Hepatocyte (in vitro differentiated cells): ENCODE data around the gene HPF1.
"Not testable (repeated sequence)": the region's sequence is repeated elsewhere in the genome, so short reads cannot be mapped to it uniquely, and the experiment has no call there.

Source experiments
- CTCF ChIP-seq: fragments of 200-600 bp; sonication (generic); IDR thresholded peaks from 2 replicates; pipeline ENCODE4 v1.5.1; 2016; ENCODE audit warnings: antibody characterized with exemption, mild to moderate bottlenecking; ENCODE audit not compliant: poor library complexity
- EZH2 ChIP-seq: fragments of 200-600 bp; sonication (generic); IDR thresholded peaks from 2 replicates; pipeline ENCODE4 v1.6.1; 2016; ENCODE audit warnings: antibody characterized with exemption, mild to moderate bottlenecking, borderline replicate concordance
- EZH2phosphoT487 ChIP-seq: fragments of 200-600 bp; sonication (generic); IDR thresholded peaks from one replicate; pipeline ENCODE4 v1.6.1; 2018; ENCODE audit warnings: antibody characterized with exemption, mild to moderate bottlenecking, low read depth, moderate library complexity; ENCODE audit not compliant: unreplicated experiment, severe bottlenecking

- not testable (repeated sequence) for TF ChIP-seq CTCF, EZH2, EZH2phosphoT487
Measured at GRCh38 chr4:169806770-169807169, 49.0 kb upstream of the HPF1 start.
